Hematopoietic multipotent progenitor cell treated with erythropoietin and hydrocortisone succinate and interleukin-3 and kit ligand, for 17 days (in vitro differentiated cells): ENCODE data around the gene PAGE3.

Source experiments
- DNase-seq: peaks from one replicate; pipeline ENCODE4 v3.0.0-alpha.2; 2015; ENCODE audit warnings: low spot score

The PAGE3 gene

GRCh38 chrX:55264816-55265215, at the start of gene PAGE3:
PAGE3 (minus strand) TSS chrX:55264916; CDS start chrX:55263903, 1,013 bp downstream.
- no peak for DNase-seq

- no peak for DNase-seq
These were observed 47.9 kb upstream of the PAGE3 start for GRCh38 chrX:55312655-55313054.

- DNase-seq = no peak
These were observed 26.2 kb upstream of the PAGE3 start for GRCh38 chrX:55290963-55291362.

GRCh38 chrX:55279832-55280231, 15.1 kb upstream of the PAGE3 start:
- DNase-seq = no peak

GRCh38 chrX:55260806-55261205, 3.9 kb downstream of the PAGE3 start:
- no peak for DNase-seq

GRCh38 chrX:55253528-55253927, 11.2 kb downstream of the PAGE3 start:
- DNase-seq = no peak

GRCh38 chrX:55240788-55241340, 23.9 kb downstream of the PAGE3 start:
- no peak for DNase-seq

- DNase-seq = no peak
These were observed 44.5 kb downstream of the PAGE3 start, which contains the start of gene PAGE5 for GRCh38 chrX:55220119-55220794. PAGE5 (plus strand) TSS chrX:55220346; CDS start chrX:55221383, 1,037 bp downstream.

- no peak for DNase-seq
These were observed 51.3 kb downstream of the PAGE3 start for GRCh38 chrX:55213381-55213780.

- no peak for DNase-seq
These were observed 53.6 kb downstream of the PAGE3 start for GRCh38 chrX:55210931-55211677.
